ENCODE measurements around the gene ZFYVE28. TPM values are rescaled to one million over a fixed set of nuclear protein-coding genes. Genes with fewer than 3 reads are reported as not detected.

The ZFYVE28 gene
- total RNA-seq, 4 donors from 2014 or later = 44.8 to 110 (median 69.6) TPM

- Histone ChIP-seq H3K27ac (no peak overlapping the region), H3K9me3 (no peaks in the 10 kb centered on the region), H3K27me3 (peaks cover 39% of the 10 kb centered on the region), H3K4me3 (no peak overlapping the region), H3K4me1 (peaks cover 0 to 1% (median under 1%) of the 10 kb centered on the region in 4 donors), H3K36me3 (no peaks in the 10 kb centered on the region)
- DNase-seq = no peak
- intact Hi-C loops (cut with DNase I; ENCODE audit: low total_unique reads) = no loop called here
- WGBS, 2 donors (ENCODE audit: low coverage in 1 of 2) = 66 to 83% methylated on average over 6 to 10 of the region's 10 CpGs
- in situ Hi-C loops (cut with MboI; ENCODE audit: low pct_ligation_motif_present in 1 of 4, low pct_unique_long_range_greater_than_20kb in 1 of 4, low sequenced_read_pairs in 3 of 4) = loop anchor here in 1 of 4 donors (25.0 kb wide), 1 partner anchor 187 kb away; the partner anchor contains the start of genes HAUS3 and POLN
- TF ChIP-seq POLR2AphosphoS5 (IDR thresholded peaks at IDR 0.05) (no peak), POLR2A (IDR thresholded peaks at IDR 0.05) (no peak), CTCF (IDR thresholded peaks at IDR 0.05) (no peak), EP300 (IDR thresholded peaks at IDR 0.05; ENCODE audit: low read depth) (no peak)
Measured at GRCh38 chr4:2424581-2424980, 6.1 kb upstream of the ZFYVE28 start.

DNA sequence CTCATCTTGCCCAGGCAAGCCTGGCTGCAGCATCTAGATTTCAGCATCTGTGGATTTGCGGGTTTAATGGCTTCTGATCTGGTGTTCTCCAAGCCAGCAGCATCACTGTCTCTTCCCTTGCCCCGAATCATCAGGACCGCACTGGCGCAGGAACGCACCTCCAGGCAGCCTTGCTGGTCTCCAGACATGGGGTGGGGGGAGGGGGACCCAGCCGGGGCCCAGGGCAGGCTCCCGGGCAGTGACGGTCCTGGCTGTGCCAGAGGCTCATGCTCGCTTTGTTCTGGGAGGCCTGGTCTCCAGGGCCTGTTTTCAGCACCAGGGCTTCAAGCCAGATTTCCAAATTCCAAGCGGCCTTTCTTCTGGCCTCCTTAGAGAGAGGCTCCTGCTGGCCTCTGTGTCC lies 5.2 kb upstream of the ZFYVE28 start:
- H3K27me3 ChIP-seq = peaks cover 42% of the 10 kb centered on the region
- WGBS, 2 donors (ENCODE audit: low coverage in 1 of 2) = 83% methylated on average over 10 of the region's 10 CpGs; no CpG with 5 or more reads in 1 of the 2 donors
- intact Hi-C loops (cut with DNase I; ENCODE audit: low total_unique reads) (no loop called here), in situ Hi-C loops (cut with MboI; ENCODE audit: low pct_ligation_motif_present in 1 of 4, low pct_unique_long_range_greater_than_20kb in 1 of 4, low sequenced_read_pairs in 3 of 4) (loop anchor here in 1 of 4 donors (25.0 kb wide), 1 partner anchor 186 kb away; the partner anchor contains the start of genes HAUS3 and POLN)
- no peaks in the 10 kb centered on the region for H3K36me3 ChIP-seq
- no peak overlapping the region for H3K4me3 ChIP-seq
- no peak overlapping the region for H3K27ac ChIP-seq
- peaks cover 6 to 9% (median 8%) of the 10 kb centered on the region in 4 donors for H3K4me1 ChIP-seq
- H3K9me3 ChIP-seq = no peaks in the 10 kb centered on the region
- TF ChIP-seq EP300 (IDR thresholded peaks at IDR 0.05; ENCODE audit: low read depth) (no peak), POLR2A (IDR thresholded peaks at IDR 0.05) (no peak), CTCF (IDR thresholded peaks at IDR 0.05) (no peak), POLR2AphosphoS5 (IDR thresholded peaks at IDR 0.05) (no peak)
- DNase-seq = no peak

- in situ Hi-C loops (cut with MboI; ENCODE audit: low pct_ligation_motif_present in 1 of 4, low pct_unique_long_range_greater_than_20kb in 1 of 4, low sequenced_read_pairs in 3 of 4) = loop anchor here in 1 of 4 donors (25.0 kb wide), 1 partner anchor 186 kb away; the partner anchor contains the start of genes HAUS3 and POLN
- no peak for TF ChIP-seq POLR2A (IDR thresholded peaks at IDR 0.05)
- TF ChIP-seq CTCF (IDR thresholded peaks at IDR 0.05) = no peak
- no peak for TF ChIP-seq EP300 (IDR thresholded peaks at IDR 0.05; ENCODE audit: low read depth)
- no peak for TF ChIP-seq POLR2AphosphoS5 (IDR thresholded peaks at IDR 0.05)
- H3K4me3 ChIP-seq = no peak overlapping the region
- peaks cover 6 to 10% (median 8%) of the 10 kb centered on the region in 4 donors for H3K4me1 ChIP-seq
- intact Hi-C loops (cut with DNase I; ENCODE audit: low total_unique reads) = no loop called here
- no peaks in the 10 kb centered on the region for H3K36me3 ChIP-seq
- no peak for DNase-seq
- no peaks in the 10 kb centered on the region for H3K9me3 ChIP-seq
- 72% methylated on average over 4 of the region's 4 CpGs; no CpG with 5 or more reads in 1 of the 2 donors for WGBS, 2 donors (ENCODE audit: low coverage in 1 of 2)
- H3K27ac ChIP-seq = no peak overlapping the region
- H3K27me3 ChIP-seq = peaks cover 42% of the 10 kb centered on the region
Measured at GRCh38 chr4:2423066-2423465, 4.6 kb upstream of the ZFYVE28 start.

DNA sequence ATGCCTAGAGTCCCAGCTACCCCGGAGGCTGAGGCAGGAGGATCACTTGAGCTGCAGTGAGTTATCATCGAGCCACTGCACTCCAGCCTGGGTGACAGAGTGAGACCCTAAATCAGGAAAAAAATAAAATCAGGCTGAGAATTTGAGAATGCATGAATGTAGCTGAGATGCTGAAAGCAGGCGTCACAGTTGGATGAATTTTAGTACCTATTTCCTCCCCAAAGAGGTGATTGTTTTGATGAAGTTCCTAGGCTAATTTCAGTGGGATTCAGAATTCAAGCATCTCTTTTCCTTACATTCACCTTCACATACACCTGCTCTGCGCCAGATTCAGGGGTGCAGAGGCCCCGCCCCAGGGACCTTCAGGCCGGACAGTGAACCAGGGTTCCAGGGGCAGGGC lies 3.5 kb upstream of the ZFYVE28 start:
- no peak overlapping the region for H3K4me3 ChIP-seq
- 71 to 82% methylated on average over 6 of the region's 6 CpGs for WGBS, 2 donors (ENCODE audit: low coverage in 1 of 2)
- H3K36me3 ChIP-seq = no peaks in the 10 kb centered on the region
- H3K27ac ChIP-seq = no peak overlapping the region
- intact Hi-C loops (cut with DNase I; ENCODE audit: low total_unique reads) = no loop called here
- H3K27me3 ChIP-seq = peaks cover 44% of the 10 kb centered on the region
- TF ChIP-seq CTCF (IDR thresholded peaks at IDR 0.05) (no peak), EP300 (IDR thresholded peaks at IDR 0.05; ENCODE audit: low read depth) (no peak), POLR2AphosphoS5 (IDR thresholded peaks at IDR 0.05) (no peak), POLR2A (IDR thresholded peaks at IDR 0.05) (no peak)
- DNase-seq = no peak
- peaks cover 6 to 19% (median 15%) of the 10 kb centered on the region in 4 donors for H3K4me1 ChIP-seq
- no peaks in the 10 kb centered on the region for H3K9me3 ChIP-seq
- in situ Hi-C loops (cut with MboI; ENCODE audit: low pct_ligation_motif_present in 1 of 4, low pct_unique_long_range_greater_than_20kb in 1 of 4, low sequenced_read_pairs in 3 of 4) = loop anchor here in 1 of 4 donors (25.0 kb wide), 1 partner anchor 185 kb away; the partner anchor contains the start of genes HAUS3 and POLN
